Gastrocnemius medialis (tissue), 4 donors: ENCODE data around the gene ACVR1B.

Experiments
- POLR2A ChIP-seq, 2 donors: fragments of 450-650 bp; IDR thresholded peaks; one replicate each; pipeline ENCODE4 v1.6.1; 2017; ENCODE audit warnings: antibody characterized with exemption in 2 of 2, mild to moderate bottlenecking in 2 of 2, moderate library complexity in 2 of 2
- TF ChIP-seq, protein P1 (sequence below), 5 experiments: fragments of 450-650 bp in 3 of 5; fragments of 200-600 bp in 2 of 5; sonication (generic) in 2 of 5; IDR thresholded peaks in 4 of 5; conservative IDR thresholded peaks in 1 of 5; 1 replicate in 4 of 5; 2 replicates in 1 of 5; pipeline ENCODE4 v1.5.1; 2016 to 2019; ENCODE audit warnings: antibody characterized with exemption in 5 of 5, mild to moderate bottlenecking in 3 of 5, moderate library complexity in 3 of 5

DNA sequence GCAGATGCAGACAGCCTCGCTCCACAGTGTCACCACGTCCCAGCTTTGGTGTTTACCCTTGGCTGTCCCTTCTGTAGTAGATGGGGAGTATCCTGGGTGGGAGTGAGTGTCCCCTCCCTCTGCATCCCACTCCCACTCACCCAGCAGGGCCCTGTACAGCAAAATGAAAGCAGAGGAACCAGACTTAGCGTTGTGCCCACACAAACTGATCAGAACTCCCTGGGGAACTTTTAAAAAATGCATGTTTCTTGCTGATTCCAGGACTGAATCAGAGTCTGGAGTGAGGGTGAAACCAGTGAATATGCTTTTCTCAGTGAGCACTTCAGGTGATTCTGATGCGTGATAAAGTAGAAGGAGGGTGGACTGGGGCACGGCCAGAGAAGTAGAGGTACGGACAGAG is 41.3 kb upstream of the ACVR1B start:
- TF ChIP-seq, protein P1, sequence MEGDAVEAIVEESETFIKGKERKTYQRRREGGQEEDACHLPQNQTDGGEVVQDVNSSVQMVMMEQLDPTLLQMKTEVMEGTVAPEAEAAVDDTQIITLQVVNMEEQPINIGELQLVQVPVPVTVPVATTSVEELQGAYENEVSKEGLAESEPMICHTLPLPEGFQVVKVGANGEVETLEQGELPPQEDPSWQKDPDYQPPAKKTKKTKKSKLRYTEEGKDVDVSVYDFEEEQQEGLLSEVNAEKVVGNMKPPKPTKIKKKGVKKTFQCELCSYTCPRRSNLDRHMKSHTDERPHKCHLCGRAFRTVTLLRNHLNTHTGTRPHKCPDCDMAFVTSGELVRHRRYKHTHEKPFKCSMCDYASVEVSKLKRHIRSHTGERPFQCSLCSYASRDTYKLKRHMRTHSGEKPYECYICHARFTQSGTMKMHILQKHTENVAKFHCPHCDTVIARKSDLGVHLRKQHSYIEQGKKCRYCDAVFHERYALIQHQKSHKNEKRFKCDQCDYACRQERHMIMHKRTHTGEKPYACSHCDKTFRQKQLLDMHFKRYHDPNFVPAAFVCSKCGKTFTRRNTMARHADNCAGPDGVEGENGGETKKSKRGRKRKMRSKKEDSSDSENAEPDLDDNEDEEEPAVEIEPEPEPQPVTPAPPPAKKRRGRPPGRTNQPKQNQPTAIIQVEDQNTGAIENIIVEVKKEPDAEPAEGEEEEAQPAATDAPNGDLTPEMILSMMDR (IDR thresholded peaks at IDR 0.05 in 4 of 5, conservative IDR thresholded peaks at IDR 0.05 in 1 of 5), result no peak
- TF ChIP-seq POLR2A (IDR thresholded peaks at IDR 0.05), result no peak
